GM23248 (cell line): ENCODE measurements around the gene NFAT5. TPM values are rescaled to one million over a fixed set of nuclear protein-coding genes. Genes with fewer than 3 reads are reported as not detected.
"Not testable (repeated sequence)": the region's sequence is repeated elsewhere in the genome, so short reads cannot be mapped to it uniquely, and the experiment has no call there.

Experiments
- DNase-seq: peaks from one replicate; pipeline ENCODE4 v3.0.0-alpha.2; 2015
- H2AFZ ChIP-seq: fragments of 200-600 bp; sonication (generic); 2 replicates; pipeline ENCODE4 v1.6.1; 2016; ENCODE audit warnings: antibody characterized with exemption
- H3F3A ChIP-seq: fragments of 200-600 bp; sonication (generic); 2 replicates; pipeline ENCODE4 v1.6.1; 2016; ENCODE audit warnings: mild to moderate bottlenecking, antibody characterized with exemption, mixed run types; ENCODE audit not compliant: insufficient read depth
- H3K27ac ChIP-seq: fragments of 200-600 bp; sonication (generic); 2 replicates; pipeline ENCODE4 v1.5.1; 2016; ENCODE audit warnings: mild to moderate bottlenecking
- H3K27me3 ChIP-seq: fragments of 200-600 bp; sonication (generic); replicated peaks from 2 replicates; pipeline ENCODE4 v1.6.1; 2016; ENCODE audit warnings: mild to moderate bottlenecking; ENCODE audit not compliant: insufficient read depth
- H3K36me3 ChIP-seq: fragments of 200-600 bp; sonication (generic); 2 replicates; pipeline ENCODE4 v1.6.1; 2016; ENCODE audit warnings: low read depth, mild to moderate bottlenecking
- H3K4me1 ChIP-seq: fragments of 200-600 bp; sonication (generic); 2 replicates; pipeline ENCODE4 v1.6.1; 2016; ENCODE audit warnings: mild to moderate bottlenecking; ENCODE audit not compliant: insufficient read depth
- H3K4me2 ChIP-seq: fragments of 200-600 bp; sonication (generic); one replicate; pipeline ENCODE4 v1.6.1; 2016; ENCODE audit warnings: mild to moderate bottlenecking; ENCODE audit not compliant: unreplicated experiment
- H3K4me3 ChIP-seq: fragments of 200-600 bp; sonication (generic); 2 replicates; pipeline ENCODE4 v1.5.1; 2016; ENCODE audit warnings: mild to moderate bottlenecking
- H3K79me2 ChIP-seq: fragments of 200-600 bp; sonication (generic); 2 replicates; pipeline ENCODE4 v1.6.1; 2016; ENCODE audit warnings: mild to moderate bottlenecking; ENCODE audit not compliant: insufficient read depth
- H3K9ac ChIP-seq: fragments of 200-600 bp; sonication (generic); 2 replicates; pipeline ENCODE4 v1.6.1; 2016; ENCODE audit warnings: mild to moderate bottlenecking
- H3K9me2 ChIP-seq: fragments of 200-600 bp; sonication (generic); 2 replicates; pipeline ENCODE4 v1.6.1; 2016; ENCODE audit warnings: mixed run types, mild to moderate bottlenecking, moderate library complexity; ENCODE audit not compliant: insufficient read depth
- H3K9me3 ChIP-seq: fragments of 200-600 bp; sonication (generic); one replicate; pipeline ENCODE4 v1.6.1; 2017; ENCODE audit warnings: low read depth
- H4K20me1 ChIP-seq: fragments of 200-600 bp; sonication (generic); 2 replicates; pipeline ENCODE4 v1.6.0; 2016; ENCODE audit not compliant: insufficient read depth
- EZH2 ChIP-seq: fragments of 200-600 bp; sonication (generic); IDR thresholded peaks from 2 replicates; pipeline ENCODE4 v1.6.1; 2018; ENCODE audit warnings: antibody characterized with exemption, mild to moderate bottlenecking; ENCODE audit not compliant: insufficient read depth, poor library complexity, severe bottlenecking
- EZH2phosphoT487 ChIP-seq: fragments of 200-600 bp; sonication (generic); IDR thresholded peaks from 2 replicates; pipeline ENCODE4 v1.6.1; 2018; ENCODE audit warnings: antibody characterized with exemption, moderate library complexity, mild to moderate bottlenecking, low read depth; ENCODE audit not compliant: insufficient read depth
- WGBS, 2 experiments: methylation state at CpG; one replicate each; pipeline ENCODE4 v1.1.6; 2015 to 2017; ENCODE audit warnings: low lambda C conversion rate in 2 of 2, low coverage in 1 of 2; ENCODE audit errors: missing lambda C conversion rate in 2 of 2; 5-methylcytosine and 5-hydroxymethylcytosine counted together
- in situ Hi-C: fragments of 300-500 bp; cut with MboI; formaldehyde crosslinking; loops from 2 replicates; pipeline ENCODE4 v1.15.0; 2020
- polyA plus RNA-seq: library from polyadenylated mRNA; unstranded; fragments of >200 nt; fragmentation: Nextera tagmentation; extraction: Ambion mirVana; gene quantifications from 2 replicates; pipeline ENCODE4 v1.2.1, GENCODE V29; 2016
- total RNA-seq: library from RNA; depleted of rRNA; stranded (reverse); fragments of >200 nt; shearing (Covaris generic); gene quantifications from 2 replicates; pipeline ENCODE4 v1.2.3, GENCODE V29; 2014

NFAT5 gene
- total and polyA plus RNA-seq, 2 experiments from 2014 or later, result 8.0 to 9.8 TPM

DNA sequence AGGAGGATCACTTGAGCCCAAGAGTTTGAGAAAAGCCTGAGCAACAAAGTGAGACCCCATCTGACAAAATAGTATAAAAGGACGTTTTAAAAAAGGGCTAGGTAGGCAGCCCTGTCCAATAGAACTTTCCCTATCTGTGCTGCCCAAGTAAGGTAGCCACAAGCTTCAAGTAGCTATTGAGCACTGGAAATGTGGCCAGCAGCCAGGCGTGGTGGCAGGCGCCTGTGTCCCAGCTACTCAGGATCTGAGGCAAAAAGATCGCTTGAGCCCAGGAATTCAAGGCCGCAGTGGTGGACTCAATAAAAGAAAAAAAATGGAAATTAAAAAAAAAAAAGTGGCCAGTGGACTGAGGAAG lies 162.1 kb downstream of the NFAT5 start:
- in situ Hi-C loops, result loop anchor here (10.0 kb wide), 1 partner anchor 57 kb away; no protein-coding TSS in a partner anchor
- no peak for DNase-seq
- peaks cover 40% of the 10 kb centered on the region for H3K79me2 ChIP-seq
- TF ChIP-seq EZH2 (no peak), EZH2phosphoT487 (no peak)
- no peak overlapping the region for H2AFZ ChIP-seq
- H3K4me1 ChIP-seq, result peaks cover 24% of the 10 kb centered on the region
- H3K9me2 ChIP-seq, result no peaks in the 10 kb centered on the region
- 92 to 94% methylated on average over 5 of the region's 5 CpGs for WGBS, 2 experiments
- H3F3A ChIP-seq, result peaks cover 18% of the 10 kb centered on the region; the same call in 1 of the 2 replicates
- no peak overlapping the region for H3K9ac ChIP-seq
- H3K4me2 ChIP-seq, result peak overlapping the region; percentile 94
- peak overlapping the region; percentile 92; the same call in 1 of the 2 replicates for H3K27ac ChIP-seq
- H3K4me3 ChIP-seq, result peak overlapping the region; percentile 93; the same call in 1 of the 2 replicates
- H3K36me3 ChIP-seq, result no peaks in the 10 kb centered on the region
- no peaks in the 10 kb centered on the region for H4K20me1 ChIP-seq
- no peaks in the 10 kb centered on the region for H3K27me3 ChIP-seq
- H3K9me3 ChIP-seq, result no peaks in the 10 kb centered on the region

DNA sequence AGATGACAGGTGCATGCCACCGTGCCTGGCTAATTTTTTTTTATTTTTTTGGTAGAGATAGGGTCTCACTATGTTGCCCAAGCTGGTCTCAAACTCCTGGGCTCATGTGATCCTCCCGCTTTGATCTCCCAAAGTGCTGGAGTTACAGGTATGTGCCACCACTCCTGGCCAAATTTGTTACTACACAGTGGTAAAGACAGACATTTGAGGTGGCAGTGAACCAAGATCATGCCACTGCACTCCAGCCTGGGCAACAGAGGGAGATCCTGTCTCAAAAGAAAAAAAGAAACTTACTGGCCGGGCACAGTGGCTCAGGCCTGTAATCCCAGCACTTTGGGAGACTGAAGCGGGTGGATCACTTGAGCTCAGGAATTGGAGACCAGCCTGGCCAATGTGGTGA lies 163.3 kb downstream of the NFAT5 start:
- H3K9me3 ChIP-seq, H3K27ac ChIP-seq, H3K4me3 ChIP-seq, H3K27me3 ChIP-seq, H3K9me2 ChIP-seq, DNase-seq, H3K9ac ChIP-seq, H4K20me1 ChIP-seq, H3K4me2 ChIP-seq, H3K36me3 ChIP-seq, H2AFZ ChIP-seq: not testable (repeated sequence)
- H3K79me2 ChIP-seq, result peaks cover 29% of the 10 kb centered on the region
- WGBS, 2 experiments, result 94 to 100% methylated on average over 4 of the region's 4 CpGs
- peaks cover 24% of the 10 kb centered on the region for H3K4me1 ChIP-seq
- in situ Hi-C loops, result loop anchor here (10.0 kb wide), 1 partner anchor 56 kb away; no protein-coding TSS in a partner anchor
- peaks cover 18% of the 10 kb centered on the region; the same call in 1 of the 2 replicates for H3F3A ChIP-seq

DNA sequence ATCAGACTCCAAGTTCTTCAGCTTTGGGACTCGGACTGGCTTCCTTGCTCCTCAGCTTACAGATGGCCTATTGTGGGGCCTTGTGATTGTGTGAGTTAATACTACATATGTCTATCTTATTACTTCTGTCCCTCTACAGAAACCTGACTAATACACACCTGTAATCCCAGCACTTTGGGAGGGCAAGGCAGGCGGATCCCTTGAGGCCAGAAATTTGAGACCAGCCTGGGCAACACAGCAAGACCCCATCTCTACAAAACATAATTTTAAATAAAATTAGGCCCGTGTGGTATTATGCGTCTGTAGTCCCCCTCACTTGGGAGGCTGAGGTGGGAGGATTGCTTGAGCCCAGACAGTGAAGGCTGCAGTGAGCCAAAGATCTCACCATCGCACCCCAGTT lies 165.5 kb downstream of the NFAT5 start:
- H3K4me2 ChIP-seq, H3K9me3 ChIP-seq, H3K9ac ChIP-seq, H4K20me1 ChIP-seq, H3K4me1 ChIP-seq, H2AFZ ChIP-seq, H3K4me3 ChIP-seq, H3F3A ChIP-seq, DNase-seq, H3K9me2 ChIP-seq, H3K79me2 ChIP-seq, in situ Hi-C loops, H3K36me3 ChIP-seq, H3K27me3 ChIP-seq, H3K27ac ChIP-seq: not testable (repeated sequence)
- WGBS, 2 experiments, result 79% methylated on average over 5 of the region's 5 CpGs

DNA sequence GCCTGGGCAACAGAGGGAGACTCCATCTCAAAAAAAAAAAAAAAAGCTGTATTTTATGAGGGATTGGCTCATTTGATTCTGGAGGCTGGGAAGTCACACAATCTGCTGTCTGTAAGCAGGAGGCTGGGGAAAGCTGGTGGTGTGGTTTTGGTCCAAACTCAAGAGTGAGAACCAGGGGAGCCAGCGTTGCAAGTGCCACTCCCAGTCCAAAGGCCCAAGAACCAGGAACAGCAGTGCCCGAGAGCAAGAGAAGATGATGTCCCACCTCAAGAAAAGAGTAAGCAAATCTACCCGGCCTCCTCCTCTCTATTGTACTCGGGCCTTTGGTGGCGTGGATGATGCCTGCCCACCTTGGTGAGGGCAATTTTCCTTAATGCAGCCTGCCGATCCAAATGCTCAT lies 166.3 kb downstream of the NFAT5 start:
- no peaks in the 10 kb centered on the region for H3K9me3 ChIP-seq
- 96 to 97% methylated on average over 6 of the region's 6 CpGs for WGBS, 2 experiments
- in situ Hi-C loops, result no loop called here

DNA sequence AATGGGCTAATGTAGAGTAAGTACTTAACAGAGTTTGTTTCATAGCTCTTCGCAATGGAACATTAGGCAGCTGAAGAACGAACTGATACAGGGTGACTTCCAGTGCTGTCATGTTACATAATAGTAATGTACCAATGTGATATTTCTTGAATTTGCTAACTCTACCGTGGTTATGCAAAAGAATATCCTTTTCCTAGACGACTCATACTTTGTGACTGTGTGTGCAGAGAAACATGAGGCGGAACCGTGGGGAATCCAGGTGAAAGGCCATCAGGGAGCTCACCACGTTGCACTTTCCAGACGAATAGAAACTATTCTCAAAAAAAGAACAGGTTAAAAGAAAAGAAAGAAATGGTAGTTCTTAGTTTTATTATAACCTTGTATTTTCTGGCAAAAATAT lies 175.8 kb downstream of the NFAT5 start:
- no peaks in the 10 kb centered on the region for H3K9me2 ChIP-seq
- TF ChIP-seq EZH2phosphoT487 (no peak), EZH2 (no peak)
- H3K9me3 ChIP-seq, result no peaks in the 10 kb centered on the region
- WGBS, 2 experiments, result 76 to 79% methylated on average over 8 of the region's 8 CpGs
- H3K9ac ChIP-seq, result no peak overlapping the region
- no peaks in the 10 kb centered on the region; the same call in 1 of the 2 replicates for H3K4me1 ChIP-seq
- peaks cover 43% of the 10 kb centered on the region for H3K36me3 ChIP-seq
- H3K27ac ChIP-seq, result no peak overlapping the region
- no peak overlapping the region for H2AFZ ChIP-seq
- H3K27me3 ChIP-seq, result no peaks in the 10 kb centered on the region
- DNase-seq, result no peak
- H4K20me1 ChIP-seq, result no peaks in the 10 kb centered on the region
- H3F3A ChIP-seq, result peaks cover 23% of the 10 kb centered on the region; the same call in 1 of the 2 replicates
- in situ Hi-C loops, result no loop called here
- no peak overlapping the region for H3K4me2 ChIP-seq
- H3K4me3 ChIP-seq, result no peak overlapping the region
- peaks cover 9% of the 10 kb centered on the region; the same call in 1 of the 2 replicates for H3K79me2 ChIP-seq

More for the DNA sequence above, 166.3 kb downstream of the NFAT5 start:
- Histone ChIP-seq H3F3A (peaks cover 5% of the 10 kb centered on the region; the same call in 1 of the 2 replicates), H3K9me2 (no peaks in the 10 kb centered on the region), H3K27ac (no peak overlapping the region), H3K9ac (no peak overlapping the region), H3K4me2 (no peak overlapping the region), H3K4me3 (no peak overlapping the region), H4K20me1 (no peaks in the 10 kb centered on the region), H3K79me2 (peaks cover 6% of the 10 kb centered on the region; the same call in 1 of the 2 replicates), H3K4me1 (peaks cover 8% of the 10 kb centered on the region), H2AFZ (no peak overlapping the region), H3K27me3 (no peaks in the 10 kb centered on the region), H3K36me3 (no peaks in the 10 kb centered on the region)
- TF ChIP-seq EZH2phosphoT487 (no peak), EZH2 (no peak)
- no peak for DNase-seq
